ENCODE results near the gene VAMP5. TPM values are rescaled to one million over a fixed set of nuclear protein-coding genes. Genes with fewer than 3 reads are reported as not detected.
"Not testable (repeated sequence)": the region's sequence is repeated elsewhere in the genome, so short reads cannot be mapped to it uniquely, and the experiment has no call there.

The VAMP5 gene
- total and polyA plus RNA-seq, 5 experiments from 2014 or later = 24.6 to 143 (median 135) TPM

GRCh38 chr2:85596486-85597143 is 12.4 kb downstream of the VAMP5 start:
- peak overlapping the region; percentile 52 to 100 (median 89) for H3K27ac Mint-ChIP-seq
- peaks cover 21 to 55% (median 38%) of the 10 kb centered on the region in 4 donors for H3K4me1 Mint-ChIP-seq
- no peak for ATAC-seq
- peaks cover 0 to 20% (median 0%) of the 10 kb centered on the region in 3 donors for H3K36me3 Mint-ChIP-seq
- H3K27me3 Mint-ChIP-seq = no peaks in the 10 kb centered on the region
- DNase-seq = no peak
- no peaks in the 10 kb centered on the region for H3K9me3 Mint-ChIP-seq
- POLR2A ChIA-PET = interaction anchor here (0.6 to 5.7 kb wide), 15 partner anchors 8 to 269 kb away, joined by 3 to 88 read pairs (median 5); partner anchors contain the start of genes C2orf68, GGCX, MAT2A and USP39
- H3K4me3 Mint-ChIP-seq = peak overlapping the region; percentile 96 to 100 (median 98)

- ATAC-seq (no peak), DNase-seq (no peak)
- Mint-ChIP-seq H3K4me1 (peaks cover 23 to 57% (median 43%) of the 10 kb centered on the region in 4 donors), H3K4me3 (peak overlapping the region; percentile 96 to 100 (median 98)), H3K36me3 (peaks cover 0 to 20% (median 0%) of the 10 kb centered on the region in 3 donors), H3K27me3 (no peaks in the 10 kb centered on the region), H3K27ac (peak overlapping the region in 6 of 10 donors; percentile 22 to 100 (median 84)), H3K9me3 (no peaks in the 10 kb centered on the region)
- POLR2A ChIA-PET = interaction anchor here (0.7 to 5.7 kb wide), 8 partner anchors 9 to 270 kb away, joined by 3 to 88 read pairs (median 8); partner anchors contain the start of genes GGCX, MAT2A, USP39 and VAMP5
Measured at GRCh38 chr2:85597241-85597640, 13.0 kb downstream of the VAMP5 start.

- POLR2A ChIA-PET = interaction anchor here (1.4 to 8.1 kb wide), 3 partner anchors 13 to 17 kb away, joined by 3 to 67 read pairs (median 31); partner anchors contain the start of genes C2orf68, USP39 and VAMP5
- Mint-ChIP-seq H3K9me3 (no peaks in the 10 kb centered on the region), H3K4me3 (peak overlapping the region in 3 of 10 donors; percentile 19 to 40 (median 24)), H3K27ac (peak overlapping the region in 7 of 10 donors; percentile 25 to 72 (median 40)), H3K36me3 (peaks cover 0 to 20% (median 0%) of the 10 kb centered on the region in 3 donors), H3K4me1 (peaks cover 27 to 55% (median 49%) of the 10 kb centered on the region in 4 donors), H3K27me3 (no peaks in the 10 kb centered on the region)
- DNase-seq = no peak
- ATAC-seq = no peak
Measured at GRCh38 chr2:85598594-85599340, 14.5 kb downstream of the VAMP5 start.

GRCh38 chr2:85599468-85600234 is 15.4 kb downstream of the VAMP5 start:
- Mint-ChIP-seq H3K4me1 (peaks cover 23 to 54% (median 46%) of the 10 kb centered on the region in 4 donors), H3K27me3 (no peaks in the 10 kb centered on the region), H3K27ac (peak overlapping the region in 7 of 10 donors; percentile 40 to 72 (median 61)), H3K9me3 (no peaks in the 10 kb centered on the region), H3K4me3 (peak overlapping the region in 2 of 10 donors; percentile 7 to 48), H3K36me3 (peaks cover 0 to 20% (median 0%) of the 10 kb centered on the region in 3 donors)
- ATAC-seq = no peak
- POLR2A ChIA-PET = interaction anchor here (0.6 to 8.1 kb wide), 5 partner anchors 12 to 61 kb away, joined by 3 to 67 read pairs (median 9); partner anchors contain the start of genes C2orf68, MAT2A, USP39 and VAMP5
- DNase-seq = no peak

GRCh38 chr2:85600235-85600575 is 16.0 kb downstream of the VAMP5 start:
- POLR2A ChIA-PET = interaction anchor here (0.6 to 8.1 kb wide), 7 partner anchors 9 to 62 kb away, joined by 3 to 67 read pairs (median 5); partner anchors contain the start of genes C2orf68, MAT2A, USP39 and VAMP5
- peaks cover 24 to 56% (median 45%) of the 10 kb centered on the region in 4 donors for H3K4me1 Mint-ChIP-seq

GRCh38 chr2:85600951-85601770 is 16.9 kb downstream of the VAMP5 start:
- Mint-ChIP-seq H3K9me3 (no peaks in the 10 kb centered on the region), H3K4me3 (peak overlapping the region; percentile 80 to 95 (median 87)), H3K4me1 (peaks cover 20 to 53% (median 41%) of the 10 kb centered on the region in 4 donors), H3K27me3 (no peaks in the 10 kb centered on the region), H3K27ac (peak overlapping the region; percentile 60 to 94 (median 88)), H3K36me3 (peaks cover 0 to 17% (median 0%) of the 10 kb centered on the region in 3 donors)
- POLR2A ChIA-PET = interaction anchor here (0.8 to 8.1 kb wide), 9 partner anchors 9 to 274 kb away, joined by 3 to 67 read pairs (median 8); partner anchors contain the start of genes C2orf68, GGCX, MAT2A and TGOLN2
- no peak for ATAC-seq
- DNase-seq = no peak

More at GRCh38 chr2:85600235-85600575, 16.0 kb downstream of the VAMP5 start:
- DNase-seq = no peak
- peak overlapping the region in 5 of 10 donors; percentile 7 to 85 (median 57) for H3K4me3 Mint-ChIP-seq
- ATAC-seq = no peak
- H3K27ac Mint-ChIP-seq = peak overlapping the region in 6 of 10 donors; percentile 29 to 77 (median 47)
- no peaks in the 10 kb centered on the region for H3K27me3 Mint-ChIP-seq
- no peaks in the 10 kb centered on the region for H3K9me3 Mint-ChIP-seq
- peaks cover 0 to 20% (median 0%) of the 10 kb centered on the region in 3 donors for H3K36me3 Mint-ChIP-seq

- ATAC-seq = peak; percentile 4 to 16
- DNase-seq = no peak
- POLR2A ChIA-PET = interaction anchor here (1.0 to 8.1 kb wide), 12 partner anchors 9 to 274 kb away, joined by 3 to 67 read pairs (median 7); partner anchors contain the start of genes C2orf68, GGCX, MAT2A and TGOLN2
Measured at GRCh38 chr2:85601771-85602475, 17.7 kb downstream of the VAMP5 start.

GRCh38 chr2:85602476-85603234 is 18.4 kb downstream of the VAMP5 start, which contains the start of gene TMEM150A:
Gene TMEM150A (minus strand): TSS chr2:85602698. CDS start chr2:85601948, 750 bp downstream.
- H3K36me3 Mint-ChIP-seq = peaks cover 0 to 20% (median 0%) of the 10 kb centered on the region in 3 donors
- H3K4me3 Mint-ChIP-seq = peak within 1 kb of the TSS; percentile 85 to 95 (median 90)
- POLR2A ChIA-PET = interaction anchor here (0.7 to 8.1 kb wide), 14 partner anchors 9 to 283 kb away, joined by 3 to 67 read pairs (median 6); partner anchors contain the start of genes C2orf68, GGCX, MAT2A and SH2D6
- peak within 1 kb of the TSS; percentile 63 to 94 (median 90) for H3K27ac Mint-ChIP-seq
- H3K4me1 Mint-ChIP-seq = peaks cover 18 to 47% (median 34%) of the 10 kb centered on the region in 4 donors
- ATAC-seq = peak; percentile 91 to 92
- DNase-seq = peak; percentile 76 to 91 (median 82)
- H3K9me3 Mint-ChIP-seq = no peaks in the 10 kb centered on the region
- H3K27me3 Mint-ChIP-seq = no peaks in the 10 kb centered on the region

More at GRCh38 chr2:85601771-85602475, 17.7 kb downstream of the VAMP5 start:
- Mint-ChIP-seq H3K9me3 (no peaks in the 10 kb centered on the region), H3K27ac (peak overlapping the region; percentile 60 to 94 (median 88)), H3K4me3 (peak overlapping the region; percentile 80 to 95 (median 87)), H3K27me3 (no peaks in the 10 kb centered on the region), H3K4me1 (peaks cover 18 to 50% (median 37%) of the 10 kb centered on the region in 4 donors), H3K36me3 (peaks cover 0 to 18% (median 0%) of the 10 kb centered on the region in 3 donors)

GRCh38 chr2:85604133-85604444 is 19.9 kb downstream of the VAMP5 start:
- ATAC-seq, H3K9me3 Mint-ChIP-seq, H3K27me3 Mint-ChIP-seq, DNase-seq: not testable (repeated sequence)
- Mint-ChIP-seq H3K27ac (peak overlapping the region in 8 of 10 donors; percentile 43 to 81 (median 62)), H3K4me3 (peak overlapping the region; percentile 50 to 94 (median 88)), H3K36me3 (peaks cover 0 to 22% (median 4%) of the 10 kb centered on the region in 3 donors), H3K4me1 (peaks cover 22 to 52% (median 44%) of the 10 kb centered on the region in 4 donors)
- POLR2A ChIA-PET = interaction anchor here (0.6 to 8.1 kb wide), 6 partner anchors 8 to 699 kb away, joined by 3 to 67 read pairs (median 6); partner anchors contain the start of genes RNF181, SH2D6, USP39 and VAMP5
